HepG2 (cell line): ENCODE measurements around the gene CD68. TPM values are rescaled to one million over a fixed set of nuclear protein-coding genes. Genes with fewer than 3 reads are reported as not detected.

ENCODE experiments used
- ATAC-seq: fragments of 200-7000 bp; cut with Tn5 transposase; 3 replicates; pipeline ENCODE4 v1.9.1; 2020; ENCODE audit warnings: mild to moderate bottlenecking, moderate library complexity
- BruUV-seq: library from RNA; stranded (reverse); fragments of 400-500 nt; replicated peaks from 2 replicates; lab custom pipeline; 2021; lab: Mats Ljungman, UMichigan
- CTCF ChIA-PET: fragments of 300-600 bp; formaldehyde crosslinking; extraction: SDS; loops from one replicate; lab custom pipeline; 2021; ENCODE audit warnings: low total read pairs, inconsistent platforms, low intra/inter-chr PET ratio; lab: Yijun Ruan, JAX
- POLR2A ChIA-PET: fragments of 350-600 bp; sonication (Branson Sonifier 250); formaldehyde crosslinking; loops from one replicate; lab custom pipeline; 2020; ENCODE audit warnings: antibody characterized with exemption, inconsistent platforms; lab: Yijun Ruan, JAX
- DNase-seq: peaks from one replicate; pipeline ENCODE4 v3.0.0-alpha.2; 2015; ENCODE audit warnings: low spot score
- FAIRE-seq: peaks from 3 replicates; lab custom pipeline; 2011; peaks lifted over from hg19 to GRCh38; lab: Jason Lieb, UNC
- H2AFZ ChIP-seq: one replicate; pipeline ENCODE4 v1.6.1; 2011; ENCODE audit warnings: low read length, inconsistent platforms
- H3K27ac ChIP-seq: fragments of 300-600 bp; 3 replicates; pipeline ENCODE4 v1.8.0; 2011; ENCODE audit warnings: mixed run types, mild to moderate bottlenecking, mixed read lengths, low read length, inconsistent platforms; ENCODE audit not compliant: insufficient read depth; ENCODE audit errors: extremely low read length
- H3K27me3 ChIP-seq, 2 experiments: fragments of 200-600 bp in 1 of 2; 2 replicates in 1 of 2; 3 replicates in 1 of 2; pipeline versions ENCODE4 v1.6.0 to v1.8.0; 2011; ENCODE audit warnings: low read length in 2 of 2, mild to moderate bottlenecking in 2 of 2, moderate library complexity in 2 of 2, inconsistent platforms in 1 of 2; ENCODE audit not compliant: insufficient read depth in 2 of 2, control insufficient read depth in 1 of 2
- H3K36me3 ChIP-seq, 2 experiments: fragments of 200-600 bp in 1 of 2; replicated peaks in 1 of 2; 2 replicates in 1 of 2; 3 replicates in 1 of 2; pipeline versions ENCODE4 v1.5.1 to v1.8.0; 2011; ENCODE audit warnings: low read length in 2 of 2, inconsistent platforms in 1 of 2; ENCODE audit not compliant: insufficient read depth in 2 of 2, control insufficient read depth in 1 of 2
- H3K4me1 ChIP-seq: 2 replicates; pipeline ENCODE4 v1.5.1; 2012; ENCODE audit warnings: low read length, inconsistent platforms; ENCODE audit not compliant: insufficient read depth
- H3K4me2 ChIP-seq: 2 replicates; pipeline ENCODE4 v1.6.0; 2011; ENCODE audit warnings: low read depth, low read length, inconsistent platforms
- H3K4me3 ChIP-seq, 3 experiments: fragments of 200-600 bp in 1 of 3; sonication (generic), shearing (Covaris generic) in 1 of 3; replicated peaks in 1 of 3; 2 replicates each; pipeline ENCODE4 v1.5.1; 2011 to 2016; ENCODE audit warnings: low read length in 3 of 3, inconsistent platforms in 2 of 3, low read depth in 2 of 3, mild to moderate bottlenecking in 2 of 3, control low read depth in 1 of 3, mixed read lengths in 1 of 3; ENCODE audit not compliant: insufficient read depth in 1 of 3
- H3K79me2 ChIP-seq: one replicate; pipeline ENCODE4 v1.6.1; 2011; ENCODE audit warnings: low read length, inconsistent platforms; ENCODE audit not compliant: insufficient read depth
- H3K9ac ChIP-seq: 2 replicates; pipeline ENCODE4 v1.6.0; 2011; ENCODE audit warnings: mild to moderate bottlenecking, low read depth, low read length, inconsistent platforms; ENCODE audit not compliant: insufficient read depth
- H3K9me3 ChIP-seq: 2 replicates; pipeline ENCODE4 v1.5.1; 2012; ENCODE audit warnings: mild to moderate bottlenecking, low read length
- H4K20me1 ChIP-seq: 2 replicates; pipeline ENCODE4 v1.6.0; 2011; ENCODE audit warnings: inconsistent platforms, mild to moderate bottlenecking, low read length, moderate library complexity; ENCODE audit not compliant: insufficient read depth
- AGO1 ChIP-seq: fragments of 200-400 bp; formaldehyde crosslinking; IDR thresholded peaks from 2 replicates; pipeline ENCODE4 v1.6.1; 2017; ENCODE audit warnings: mild to moderate bottlenecking, low read depth, low read length, moderate library complexity; ENCODE audit not compliant: poor library complexity, severe bottlenecking
- BRCA1 ChIP-seq: sonication (generic); formaldehyde crosslinking; IDR thresholded peaks from 2 replicates; pipeline ENCODE4 v1.4.0; 2020; ENCODE audit warnings: missing genetic modification reagents
- CREB1 ChIP-seq, 2 experiments: fragments of 450-650 bp in 1 of 2; IDR thresholded peaks; 2 replicates each; pipeline ENCODE4 v1.6.1; 2016 to 2017; ENCODE audit warnings: control low read depth in 1 of 2, mild to moderate bottlenecking in 1 of 2, missing compliant biosample characterization in 1 of 2, missing genetic modification characterization in 1 of 2
- DNMT3B ChIP-seq: conservative IDR thresholded peaks from 2 replicates; pipeline ENCODE4 v1.6.1; 2016; ENCODE audit warnings: missing biosample characterization, control low read depth
- GABPB1 ChIP-seq: IDR thresholded peaks from 2 replicates; pipeline ENCODE4 v1.6.1; 2016; ENCODE audit warnings: mild to moderate bottlenecking, missing genetic modification reagents, moderate library complexity, missing compliant biosample characterization
- HNRNPLL ChIP-seq: fragments of 200-400 bp; formaldehyde crosslinking; IDR thresholded peaks from 2 replicates; pipeline ENCODE4 v1.6.1; 2017; ENCODE audit warnings: mild to moderate bottlenecking, low read depth, low read length; ENCODE audit not compliant: poor library complexity, severe bottlenecking
- NFE2 ChIP-seq: sonication (generic); formaldehyde crosslinking; IDR thresholded peaks from 2 replicates; pipeline ENCODE4 v1.4.0; 2020; ENCODE audit warnings: missing genetic modification reagents
- PHF21A ChIP-seq: sonication (generic); formaldehyde crosslinking; IDR thresholded peaks from 2 replicates; pipeline ENCODE4 v1.5.0; 2020; ENCODE audit warnings: mild to moderate bottlenecking, missing genetic modification reagents
- SALL1 ChIP-seq: sonication (generic); formaldehyde crosslinking; IDR thresholded peaks from 2 replicates; pipeline ENCODE4 v1.8.0; 2022; ENCODE audit warnings: mild to moderate bottlenecking, missing genetic modification reagents
- SMAD3 ChIP-seq: sonication (generic); formaldehyde crosslinking; IDR thresholded peaks from 2 replicates; pipeline ENCODE4 v1.4.0; 2020; ENCODE audit warnings: missing genetic modification reagents
- SRY ChIP-seq: sonication (generic); formaldehyde crosslinking; IDR thresholded peaks from 2 replicates; pipeline ENCODE4 v1.8.0; 2022; ENCODE audit warnings: mild to moderate bottlenecking, missing genetic modification reagents
- YEATS2 ChIP-seq: sonication (generic); formaldehyde crosslinking; IDR thresholded peaks from 2 replicates; pipeline ENCODE4 v1.4.0; 2020; ENCODE audit warnings: missing genetic modification reagents, borderline replicate concordance
- ZC3H13 ChIP-seq: sonication (generic); formaldehyde crosslinking; IDR thresholded peaks from 2 replicates; pipeline ENCODE4 v1.8.1; 2023; ENCODE audit warnings: mild to moderate bottlenecking, missing genetic modification reagents, moderate library complexity
- ZNF225 ChIP-seq: sonication (generic); formaldehyde crosslinking; IDR thresholded peaks from 2 replicates; pipeline ENCODE4 v1.4.0; 2020; ENCODE audit warnings: mild to moderate bottlenecking, missing genetic modification reagents
- ZNF350 ChIP-seq: sonication (generic); formaldehyde crosslinking; IDR thresholded peaks from 2 replicates; pipeline ENCODE4 v1.4.0; 2020; ENCODE audit warnings: mild to moderate bottlenecking, low read depth, missing genetic modification reagents, borderline replicate concordance
- ZNF367 ChIP-seq: sonication (generic); formaldehyde crosslinking; IDR thresholded peaks from 2 replicates; pipeline ENCODE4 v1.4.0; 2020; ENCODE audit warnings: missing genetic modification reagents, borderline replicate concordance
- ZNF703 ChIP-seq: sonication (generic); formaldehyde crosslinking; IDR thresholded peaks from 2 replicates; pipeline ENCODE4 v1.5.1; 2020; ENCODE audit warnings: missing genetic modification reagents, mild to moderate bottlenecking, moderate library complexity, borderline replicate concordance
- ZNF720 ChIP-seq: sonication (generic); formaldehyde crosslinking; IDR thresholded peaks from 2 replicates; pipeline ENCODE4 v1.4.0; 2020; ENCODE audit warnings: missing genetic modification reagents
- WGBS: methylation state at CpG from one replicate; pipeline ENCODE4 v1.1.6; 2017; ENCODE audit warnings: low lambda C conversion rate; 5-methylcytosine and 5-hydroxymethylcytosine counted together
- in situ Hi-C: cut with HindIII; loops from 2 replicates; pipeline ENCODE4 v1.10.0; 2017; ENCODE audit warnings: low pct_unique_long_range_greater_than_20kb; ENCODE audit not compliant: extremely low pct_ligation_motif_present
- intact Hi-C: fragments of 100-400 bp; cut with micrococcal nuclease; formaldehyde crosslinking; loops from one replicate; pipeline ENCODE4 v1.10.0; 2022; ENCODE audit not compliant: unreplicated experiment
- polyA plus RNA-seq, 8 experiments: library from polyadenylated mRNA; depleted of rRNA in 3 of 8; stranded (reverse) in 7 of 8; unstranded in 1 of 8; fragments of >200 nt; fragmentation: Illumina TruSeq in 4 of 8; extraction: Trizol in 4 of 8; gene quantifications; 2 replicates each; pipeline versions ENCODE4 v1.2.1 to v1.2.3, GENCODE V29; 2011 to 2016; ENCODE audit warnings: low read depth in 4 of 8, missing spikeins in 1 of 8, mixed read lengths in 1 of 8; ENCODE audit not compliant: insufficient read depth in 1 of 8
- total RNA-seq, 5 experiments: library from RNA; depleted of rRNA; stranded (reverse); fragments of >200 nt; fragmentation: Illumina TruSeq; extraction: Trizol; gene quantifications; 2 replicates each; pipeline ENCODE4 v1.2.3, GENCODE V29; 2016; ENCODE audit warnings: low read depth in 1 of 5
- TF ChIP-seq, protein P1 (sequence below): sonication (generic); formaldehyde crosslinking; IDR thresholded peaks from 2 replicates; pipeline ENCODE4 v1.8.0; 2022; ENCODE audit warnings: missing genetic modification reagents, low read depth, mild to moderate bottlenecking, borderline replicate concordance
- TF ChIP-seq, protein P2 (sequence below): sonication (generic); formaldehyde crosslinking; IDR thresholded peaks from 2 replicates; pipeline ENCODE4 v1.9.0; 2021; ENCODE audit warnings: missing genetic modification reagents, mild to moderate bottlenecking, borderline replicate concordance
- TF ChIP-seq, protein P3 (sequence below): sonication (generic); formaldehyde crosslinking; IDR thresholded peaks from 2 replicates; pipeline ENCODE4 v1.9.0; 2021; ENCODE audit warnings: missing genetic modification reagents, mild to moderate bottlenecking, borderline replicate concordance

CD68 gene
- total and polyA plus RNA-seq, 2 of the 13 experiments (the other 11 are each of a cell fraction or from before 2014, with no cell fraction given): 10.3 to 104 TPM

DNA sequence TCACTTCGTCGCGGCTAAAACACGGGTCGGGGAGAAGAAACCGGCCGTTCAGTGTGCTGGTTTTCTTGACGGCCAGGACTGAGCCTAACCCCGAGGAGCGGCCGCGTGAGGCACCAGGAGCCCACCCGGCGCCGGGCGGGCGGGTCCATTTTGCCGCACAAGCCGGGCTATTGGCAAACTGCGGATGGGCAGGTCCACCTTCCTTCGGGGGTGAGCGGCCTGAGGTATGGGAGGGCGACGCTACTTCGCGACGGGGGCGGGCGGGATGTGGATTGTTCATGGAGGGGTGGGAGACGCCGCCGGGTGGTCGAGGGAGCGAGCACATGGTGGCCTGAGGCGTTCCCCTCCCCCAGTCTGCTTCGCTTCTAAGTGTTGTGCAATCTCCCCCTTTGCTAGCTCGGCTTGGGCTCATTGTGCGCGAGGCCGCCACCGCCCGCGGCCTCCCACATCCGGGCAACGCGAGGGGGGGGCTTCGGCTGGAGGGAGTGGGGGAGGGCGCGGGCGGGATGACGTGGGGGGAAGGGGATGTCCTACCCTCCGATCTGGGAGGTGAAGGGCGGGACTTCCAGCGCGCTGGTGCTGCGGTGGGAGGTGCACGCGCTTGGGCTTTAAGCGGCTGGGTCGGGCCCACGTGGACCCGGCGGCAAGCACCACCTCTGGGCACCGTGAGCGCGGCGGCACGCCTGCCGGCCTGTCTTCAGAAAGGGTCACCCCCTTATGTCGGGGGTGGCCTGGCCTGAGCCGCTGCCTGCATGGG, 5.9 kb upstream of the CD68 start:
- no peaks in the 10 kb centered on the region; a peak in 1 of 5 replicates for H3K27me3 ChIP-seq
- intact Hi-C loops (loop anchor here (5.0 kb wide), 1 partner anchor 114 kb away; the partner anchor contains the start of genes TP53 and WRAP53), in situ Hi-C loops (loop anchor here (10.0 kb wide), 1 partner anchor 271 kb away; no protein-coding TSS in a partner anchor)
- H3K4me3 ChIP-seq: peak overlapping the region; percentile 89 to 96 (median 94)
- BruUV-seq: no TSS peak
- H2AFZ ChIP-seq: no peak overlapping the region
- H3K9me3 ChIP-seq: no peaks in the 10 kb centered on the region
- 4% methylated on average over 5 of the region's 71 CpGs for WGBS
- ChIA-PET CTCF (no interaction called here), POLR2A (interaction anchor here (0.7 to 3.3 kb wide), 14 partner anchors 11 to 263 kb away, joined by 3 to 51 read pairs (median 7); partner anchors contain the start of genes ATP1B2, FXR2, MPDU1 and POLR2A)
- peaks cover 44% of the 10 kb centered on the region for H3K79me2 ChIP-seq
- ATAC-seq: peak; percentile 48
- peak; percentile 86 for DNase-seq
- peak; percentile 21 for FAIRE-seq
- H3K9ac ChIP-seq: peak overlapping the region; percentile 99
- peaks cover 14 to 73% of the 10 kb centered on the region in 2 experiments for H3K36me3 ChIP-seq
- peaks cover 51% of the 10 kb centered on the region for H4K20me1 ChIP-seq
- peaks cover 58% of the 10 kb centered on the region for H3K4me1 ChIP-seq
- peak overlapping the region; percentile 84 for H3K4me2 ChIP-seq
- H3K27ac ChIP-seq: peak overlapping the region; percentile 93
- TF ChIP-seq ZNF350 (CRISPR knock-in tag) (0 out of 2 replicates have a peak, but pooled peaks have one; percentile 17), YEATS2 (peak; percentile 90), NFE2 (CRISPR knock-in tag) (no peak), PHF21A (CRISPR knock-in tag) (no peak), SALL1 (CRISPR knock-in tag) (peak; percentile 83), SRY (peak; percentile 35; the same call in 1 of the 2 replicates), ZNF703 (CRISPR knock-in tag) (no peak), ZNF367 (CRISPR knock-in tag) (peak; percentile 95), HNRNPLL (no peak), SMAD3 (CRISPR knock-in tag) (peak; percentile 24; the same call in 1 of the 2 replicates), ZNF720 (CRISPR knock-in tag) (no peak), ZC3H13 (CRISPR knock-in tag) (no peak), CREB1 (IDR thresholded peaks at IDR 0.05) (peak; percentile 69; the same call in 1 of the 2 replicates), CREB1 (CRISPR knock-in tag; IDR thresholded peaks at IDR 0.05) (peak; percentile 72), ZNF225 (CRISPR knock-in tag) (peak; percentile 23; the same call in 1 of the 2 replicates), BRCA1 (no peak), AGO1 (peak; percentile 75), GABPB1 (CRISPR knock-in tag) (peak; percentile 92), DNMT3B (CRISPR knock-in tag) (no peak)
- TF ChIP-seq, protein P1, sequence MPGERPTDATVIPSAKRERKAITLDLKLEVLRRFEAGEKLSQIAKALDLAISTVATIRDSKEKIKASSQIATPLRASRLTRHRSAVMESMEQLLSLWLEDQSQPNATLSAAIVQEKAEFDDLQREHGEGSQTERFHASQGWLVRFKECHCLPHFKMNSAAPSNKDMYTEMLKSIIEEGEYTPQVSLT (CRISPR knock-in tag): no peak; the same call in 1 of the 2 replicates
- TF ChIP-seq, protein P2, sequence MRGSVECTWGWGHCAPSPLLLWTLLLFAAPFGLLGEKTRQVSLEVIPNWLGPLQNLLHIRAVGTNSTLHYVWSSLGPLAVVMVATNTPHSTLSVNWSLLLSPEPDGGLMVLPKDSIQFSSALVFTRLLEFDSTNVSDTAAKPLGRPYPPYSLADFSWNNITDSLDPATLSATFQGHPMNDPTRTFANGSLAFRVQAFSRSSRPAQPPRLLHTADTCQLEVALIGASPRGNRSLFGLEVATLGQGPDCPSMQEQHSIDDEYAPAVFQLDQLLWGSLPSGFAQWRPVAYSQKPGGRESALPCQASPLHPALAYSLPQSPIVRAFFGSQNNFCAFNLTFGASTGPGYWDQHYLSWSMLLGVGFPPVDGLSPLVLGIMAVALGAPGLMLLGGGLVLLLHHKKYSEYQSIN: no peak
- TF ChIP-seq, protein P3, sequence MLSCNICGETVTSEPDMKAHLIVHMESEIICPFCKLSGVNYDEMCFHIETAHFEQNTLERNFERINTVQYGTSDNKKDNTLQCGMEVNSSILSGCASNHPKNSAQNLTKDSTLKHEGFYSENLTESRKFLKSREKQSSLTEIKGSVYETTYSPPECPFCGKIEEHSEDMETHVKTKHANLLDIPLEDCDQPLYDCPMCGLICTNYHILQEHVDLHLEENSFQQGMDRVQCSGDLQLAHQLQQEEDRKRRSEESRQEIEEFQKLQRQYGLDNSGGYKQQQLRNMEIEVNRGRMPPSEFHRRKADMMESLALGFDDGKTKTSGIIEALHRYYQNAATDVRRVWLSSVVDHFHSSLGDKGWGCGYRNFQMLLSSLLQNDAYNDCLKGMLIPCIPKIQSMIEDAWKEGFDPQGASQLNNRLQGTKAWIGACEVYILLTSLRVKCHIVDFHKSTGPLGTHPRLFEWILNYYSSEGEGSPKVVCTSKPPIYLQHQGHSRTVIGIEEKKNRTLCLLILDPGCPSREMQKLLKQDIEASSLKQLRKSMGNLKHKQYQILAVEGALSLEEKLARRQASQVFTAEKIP (CRISPR knock-in tag): no peak
